Bronchial epithelial cell (primary cell): ENCODE results near the gene ZNF138. TPM values are rescaled to one million over a fixed set of nuclear protein-coding genes. Genes with fewer than 3 reads are reported as not detected.
A peak's percentile ranks its signal among the peaks of the same experiment; 100 is the strongest.

ENCODE experiments used
- DNase-seq: peaks from one replicate; pipeline ENCODE4 v3.0.0-alpha.2; 2010; ENCODE audit warnings: low read depth
- FAIRE-seq: peaks from 2 replicates; lab custom pipeline; 2011; peaks lifted over from hg19 to GRCh38; lab: Jason Lieb, UNC
- H3K27me3 ChIP-seq: 2 replicates; pipeline ENCODE4 v1.5.1; 2011; ENCODE audit warnings: low read length; ENCODE audit not compliant: control insufficient read depth, insufficient read depth
- H3K36me3 ChIP-seq: 2 replicates; pipeline ENCODE4 v1.5.1; 2011; ENCODE audit warnings: low read length; ENCODE audit not compliant: control insufficient read depth, insufficient read depth
- H3K4me3 ChIP-seq: 2 replicates; pipeline ENCODE4 v1.5.1; 2011; ENCODE audit warnings: mild to moderate bottlenecking, low read depth, low read length, control low read depth
- total RNA-seq: library from RNA; depleted of rRNA; stranded (reverse); fragments of >200 nt; gene quantifications from 2 replicates; pipeline ENCODE4 v1.2.1, GENCODE V29; 2014
- TF ChIP-seq, protein P1 (sequence below): IDR thresholded peaks from 2 replicates; pipeline ENCODE4 v1.5.1; 2011; ENCODE audit warnings: mild to moderate bottlenecking, moderate library complexity, low read length, control low read depth, inconsistent platforms; ENCODE audit not compliant: insufficient read depth, severe bottlenecking

ZNF138 gene
- total RNA-seq, 1 donor from 2014 or later, result 3.4 TPM

DNA sequence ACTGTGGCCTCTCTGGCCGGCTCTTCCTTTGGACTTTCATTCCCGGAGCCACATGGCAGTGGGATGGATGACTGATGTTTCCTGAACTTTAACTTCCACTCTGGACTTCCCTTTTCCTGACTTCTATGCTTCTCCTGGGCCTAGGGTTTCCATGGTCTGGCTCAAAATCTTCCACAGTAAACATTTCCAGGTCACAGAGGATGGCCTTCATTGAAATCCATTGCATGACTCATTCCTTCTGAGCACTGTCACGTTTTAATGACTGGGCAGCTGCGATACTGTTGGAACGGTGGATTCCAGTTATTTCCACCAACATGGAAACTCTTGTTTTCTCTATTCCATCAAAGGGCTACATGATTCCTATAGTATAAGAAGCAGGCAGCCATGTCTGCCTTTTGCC, 84.5 kb downstream of the ZNF138 start:
- Histone ChIP-seq H3K4me3 (no peak overlapping the region), H3K27me3 (no peaks in the 10 kb centered on the region), H3K36me3 (no peaks in the 10 kb centered on the region)
- DNase-seq (no peak), FAIRE-seq (no peak)
- TF ChIP-seq, protein P1, sequence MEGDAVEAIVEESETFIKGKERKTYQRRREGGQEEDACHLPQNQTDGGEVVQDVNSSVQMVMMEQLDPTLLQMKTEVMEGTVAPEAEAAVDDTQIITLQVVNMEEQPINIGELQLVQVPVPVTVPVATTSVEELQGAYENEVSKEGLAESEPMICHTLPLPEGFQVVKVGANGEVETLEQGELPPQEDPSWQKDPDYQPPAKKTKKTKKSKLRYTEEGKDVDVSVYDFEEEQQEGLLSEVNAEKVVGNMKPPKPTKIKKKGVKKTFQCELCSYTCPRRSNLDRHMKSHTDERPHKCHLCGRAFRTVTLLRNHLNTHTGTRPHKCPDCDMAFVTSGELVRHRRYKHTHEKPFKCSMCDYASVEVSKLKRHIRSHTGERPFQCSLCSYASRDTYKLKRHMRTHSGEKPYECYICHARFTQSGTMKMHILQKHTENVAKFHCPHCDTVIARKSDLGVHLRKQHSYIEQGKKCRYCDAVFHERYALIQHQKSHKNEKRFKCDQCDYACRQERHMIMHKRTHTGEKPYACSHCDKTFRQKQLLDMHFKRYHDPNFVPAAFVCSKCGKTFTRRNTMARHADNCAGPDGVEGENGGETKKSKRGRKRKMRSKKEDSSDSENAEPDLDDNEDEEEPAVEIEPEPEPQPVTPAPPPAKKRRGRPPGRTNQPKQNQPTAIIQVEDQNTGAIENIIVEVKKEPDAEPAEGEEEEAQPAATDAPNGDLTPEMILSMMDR, result no peak

DNA sequence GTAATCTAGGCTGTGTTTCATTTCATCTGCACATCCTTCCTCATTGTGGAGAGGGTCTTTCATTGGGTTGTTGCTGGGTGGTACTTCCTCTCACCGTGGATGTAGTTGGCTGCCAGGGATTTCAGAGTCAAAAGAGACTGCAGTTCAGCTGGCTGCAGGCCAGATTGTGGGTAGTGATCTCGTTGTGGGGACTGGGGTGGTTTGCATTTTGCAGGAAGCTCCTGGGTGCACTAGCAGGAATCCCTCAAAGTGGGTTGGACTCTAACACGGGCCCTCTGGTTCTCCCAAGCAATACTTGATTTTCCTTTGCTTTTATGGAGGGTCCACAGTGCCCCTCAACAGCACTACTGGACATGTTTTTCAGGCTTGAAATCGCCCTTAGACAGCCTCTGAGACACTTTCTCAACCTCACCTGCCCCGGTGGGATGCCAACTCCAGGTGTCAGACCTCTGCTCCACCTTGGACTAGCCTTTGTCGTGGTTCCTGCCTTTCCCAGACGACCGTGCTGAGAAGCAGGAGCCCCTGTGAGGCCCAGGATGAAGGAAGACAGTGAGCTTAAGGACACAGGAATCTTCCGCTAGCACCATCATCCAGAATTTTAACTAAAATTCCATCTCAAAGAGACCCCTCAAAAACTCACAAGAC, 85.0 kb downstream of the ZNF138 start:
- Histone ChIP-seq H3K4me3 (no peak overlapping the region), H3K36me3 (no peaks in the 10 kb centered on the region), H3K27me3 (no peaks in the 10 kb centered on the region)
- FAIRE-seq (no peak), DNase-seq (no peak)
- TF ChIP-seq, protein P1, result no peak

- H3K27me3 ChIP-seq, result no peaks in the 10 kb centered on the region
- no peak for FAIRE-seq
- TF ChIP-seq, protein P1, result no peak
- no peaks in the 10 kb centered on the region for H3K36me3 ChIP-seq
- DNase-seq, result no peak
- H3K4me3 ChIP-seq, result no peak overlapping the region
Measured at GRCh38 chr7:64879800-64880199, 85.6 kb downstream of the ZNF138 start.

GRCh38 chr7:64880322-64881297, 86.4 kb downstream of the ZNF138 start:
- Histone ChIP-seq H3K4me3 (no peak overlapping the region), H3K36me3 (no peaks in the 10 kb centered on the region), H3K27me3 (no peaks in the 10 kb centered on the region)
- DNase-seq (no peak), FAIRE-seq (no peak)
- TF ChIP-seq, protein P1, result no peak

DNA sequence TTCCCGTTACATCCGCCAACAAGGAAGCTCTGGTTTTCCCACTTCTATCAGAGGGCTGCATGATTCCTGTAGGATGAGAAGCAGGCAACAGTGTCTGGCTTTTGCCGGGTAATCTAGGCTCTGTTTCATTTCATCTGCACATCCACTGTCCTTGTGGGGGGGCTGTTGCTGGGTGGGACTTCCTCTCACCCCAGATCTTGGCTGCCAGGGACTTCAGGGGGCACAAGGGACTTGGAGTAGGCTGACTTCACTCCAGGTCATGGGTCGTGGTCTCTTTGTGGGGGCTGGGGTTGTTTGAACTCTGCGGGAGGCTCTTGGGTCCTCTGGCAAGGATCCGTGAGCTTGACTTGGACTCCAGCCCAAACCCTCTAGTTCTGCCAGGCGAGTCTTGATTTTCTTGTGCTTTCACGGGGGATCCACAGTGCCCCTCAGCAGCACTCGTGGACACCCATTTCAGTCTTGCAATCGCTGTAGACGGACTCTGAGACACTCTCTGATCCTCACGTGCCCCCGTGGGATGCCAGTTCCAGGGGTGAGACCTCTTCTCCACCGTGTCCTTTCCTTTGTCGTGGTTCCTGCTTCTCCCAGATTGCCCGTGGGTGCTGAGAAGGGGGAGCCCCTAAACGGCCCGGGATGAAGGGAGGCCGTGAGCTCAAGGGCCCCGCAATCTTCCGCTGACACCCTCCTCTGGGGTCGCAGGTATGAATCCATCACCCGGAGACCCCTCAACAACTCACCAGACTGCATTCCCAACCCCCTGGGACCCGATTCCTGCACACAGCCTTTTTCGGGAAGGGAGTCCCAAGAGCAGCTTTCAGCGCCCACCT, 87.4 kb downstream of the ZNF138 start:
- no peak overlapping the region for H3K4me3 ChIP-seq
- no peaks in the 10 kb centered on the region for H3K36me3 ChIP-seq
- H3K27me3 ChIP-seq, result no peaks in the 10 kb centered on the region
- TF ChIP-seq, protein P1, result no peak
- peak; percentile 7 for FAIRE-seq
- no peak for DNase-seq
